ENCODE results near the gene PCGF3.
"Not testable (repeated sequence)": the region's sequence is repeated elsewhere in the genome, so short reads cannot be mapped to it uniquely, and the experiment has no call there.

PCGF3 gene

DNA sequence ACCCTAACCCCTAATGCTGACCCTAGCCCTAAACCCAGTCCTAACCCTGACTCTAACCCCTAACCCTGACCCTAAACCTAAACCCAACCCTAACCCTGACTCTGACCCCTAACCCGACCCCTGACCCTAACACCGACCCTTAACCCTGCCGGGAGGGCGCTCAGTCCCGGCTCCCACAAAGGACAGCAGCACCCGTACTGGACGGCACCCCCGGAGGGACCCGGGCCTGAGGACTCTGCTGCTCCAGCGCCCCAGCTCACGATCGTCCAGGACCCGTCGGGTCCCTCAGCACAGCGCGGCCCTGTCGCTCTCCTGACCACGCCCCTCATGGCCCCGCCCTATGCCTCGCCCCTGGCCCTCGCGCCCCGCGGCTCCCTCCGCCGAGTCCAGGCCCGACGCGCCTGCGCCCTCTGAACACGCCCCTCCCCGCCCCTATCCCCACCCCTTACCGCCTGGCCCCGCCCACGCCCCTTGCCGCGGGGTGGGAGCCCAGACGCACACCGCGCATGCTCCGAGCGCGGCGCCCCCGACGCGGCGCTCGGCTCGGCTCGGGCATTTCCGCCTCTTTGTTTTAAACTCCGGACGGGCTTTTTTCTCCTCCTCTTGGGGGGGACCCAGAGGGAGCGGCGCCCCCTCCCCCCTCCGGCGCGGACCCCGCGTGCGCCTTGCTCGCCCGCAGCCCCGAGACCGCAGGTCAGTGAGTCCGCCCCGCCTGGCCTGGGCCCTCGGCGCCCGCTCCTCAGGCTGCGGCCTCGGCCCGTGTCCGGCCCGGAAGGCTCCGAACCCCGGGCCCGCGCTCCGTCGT is at the start of gene PCGF3:
PCGF3 (plus strand) TSS at position 555 of the 805 bp plus-strand sequence. CDS start 27,849 bp downstream, outside the sequence.
- no peak for FAIRE-seq

- FAIRE-seq, result no peak
Observed at GRCh38 chr4:656436-657337, 48.9 kb upstream of the PCGF3 start.

DNA sequence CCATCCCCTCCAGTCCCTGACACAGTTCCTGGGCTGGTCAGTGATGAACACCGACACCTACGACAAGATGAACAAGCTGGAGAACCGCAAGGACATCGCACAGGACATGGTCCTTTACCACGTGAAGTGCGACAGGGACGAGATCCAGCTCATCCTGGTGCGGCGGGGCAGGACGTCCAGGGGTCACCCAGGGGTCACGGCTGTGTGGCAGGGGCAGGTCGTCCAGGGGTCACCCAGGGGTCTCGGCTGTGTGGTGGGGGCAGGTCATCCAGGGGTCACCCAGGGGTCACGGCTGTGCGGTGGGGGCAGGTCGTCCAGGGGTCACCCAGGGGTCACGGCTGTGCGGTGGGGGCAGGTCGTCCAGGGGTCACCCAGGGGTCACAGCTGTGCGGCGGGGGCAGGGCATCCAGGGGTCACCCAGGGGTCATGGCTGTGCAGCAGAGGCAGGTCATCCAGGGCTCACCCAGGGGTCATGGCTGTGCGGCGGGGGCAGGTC is 48.2 kb upstream of the PCGF3 start:
- FAIRE-seq, result no peak

DNA sequence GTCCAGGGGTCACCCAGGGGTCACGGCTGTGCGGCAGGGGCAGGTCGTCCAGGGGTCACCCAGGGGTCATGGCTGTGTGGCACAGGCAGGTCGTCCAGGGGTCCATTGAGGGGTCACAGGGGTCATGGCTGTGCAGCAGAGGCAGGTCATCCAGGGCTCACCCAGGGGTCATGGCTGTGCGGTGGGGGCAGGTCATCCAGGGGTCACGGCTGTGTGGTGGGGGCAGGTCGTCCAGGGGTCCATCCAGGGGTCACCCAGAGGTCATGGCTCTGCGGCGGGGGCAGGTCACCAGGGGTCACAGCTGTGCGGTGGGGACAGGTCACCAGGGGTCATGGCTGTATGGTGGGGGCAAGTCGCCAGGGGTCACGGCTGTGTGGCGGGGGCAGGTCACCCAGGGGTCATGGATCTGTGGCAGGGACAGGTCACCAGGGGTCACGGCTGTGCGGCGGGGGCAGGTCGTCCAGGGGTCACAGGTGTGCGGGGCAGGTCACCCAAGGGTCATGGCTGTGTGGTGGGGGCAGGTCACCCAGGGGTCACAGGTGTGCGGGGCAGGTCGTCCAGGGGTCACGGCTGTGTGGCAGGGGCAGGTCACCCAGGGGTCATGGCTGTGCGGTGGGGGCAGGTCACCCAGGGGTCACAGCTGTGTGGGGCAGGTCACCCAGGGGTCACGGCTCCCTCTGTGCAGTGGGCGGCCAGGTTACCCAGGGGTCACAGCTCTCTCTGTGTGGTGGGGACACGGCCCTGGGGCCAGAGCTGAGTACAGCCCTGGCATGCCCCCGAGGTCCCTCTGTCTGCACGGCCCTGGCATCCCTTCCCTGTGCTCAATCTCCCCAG is 47.6 kb upstream of the PCGF3 start:
- no peak for FAIRE-seq

DNA sequence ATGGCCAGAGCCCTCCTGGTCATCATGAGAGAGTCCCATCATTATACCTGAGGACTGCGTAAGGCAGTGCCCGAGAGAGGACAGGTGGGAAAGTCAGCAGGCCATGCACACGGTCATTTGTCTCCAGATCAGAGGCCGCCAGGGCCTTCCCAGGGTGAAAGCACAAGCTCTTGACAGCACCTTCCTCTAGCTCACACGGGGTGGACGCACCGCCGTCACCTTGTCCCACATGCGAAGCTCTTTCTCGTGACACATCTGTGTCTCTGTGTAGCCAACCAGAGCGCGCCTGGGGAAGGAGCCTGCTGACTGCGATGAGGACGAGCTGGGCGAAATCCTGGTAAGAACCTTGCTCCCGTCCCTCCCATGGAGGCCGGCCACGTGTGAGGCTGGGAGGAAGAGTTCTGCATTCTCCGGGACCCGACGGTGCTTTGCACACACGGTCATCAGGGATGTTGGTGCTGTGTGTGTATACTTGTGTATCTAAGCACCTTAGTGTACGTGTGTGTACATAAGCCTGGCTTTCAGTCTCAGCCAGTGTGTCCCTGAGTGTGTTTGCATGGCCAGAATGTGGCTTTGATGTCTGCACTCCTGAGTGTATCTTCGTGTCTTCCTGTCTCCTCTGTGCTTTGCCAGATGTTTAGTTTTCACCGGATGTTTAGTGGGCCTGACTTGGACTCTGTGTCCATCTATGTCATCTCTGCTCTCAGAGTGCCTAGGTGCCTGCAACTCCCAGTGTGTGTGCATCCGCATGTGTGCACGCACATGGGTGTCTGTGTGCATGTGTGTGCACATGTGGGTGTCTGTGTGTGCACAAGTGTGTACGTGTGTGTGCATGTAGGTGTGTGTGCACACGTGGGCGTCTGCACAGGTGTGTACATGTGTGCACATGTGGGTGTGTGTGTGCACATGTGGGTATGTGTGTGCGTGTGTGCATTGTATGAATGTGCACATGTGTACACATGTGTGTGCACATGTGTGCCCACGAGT is 46.7 kb upstream of the PCGF3 start:
- no peak for FAIRE-seq

DNA sequence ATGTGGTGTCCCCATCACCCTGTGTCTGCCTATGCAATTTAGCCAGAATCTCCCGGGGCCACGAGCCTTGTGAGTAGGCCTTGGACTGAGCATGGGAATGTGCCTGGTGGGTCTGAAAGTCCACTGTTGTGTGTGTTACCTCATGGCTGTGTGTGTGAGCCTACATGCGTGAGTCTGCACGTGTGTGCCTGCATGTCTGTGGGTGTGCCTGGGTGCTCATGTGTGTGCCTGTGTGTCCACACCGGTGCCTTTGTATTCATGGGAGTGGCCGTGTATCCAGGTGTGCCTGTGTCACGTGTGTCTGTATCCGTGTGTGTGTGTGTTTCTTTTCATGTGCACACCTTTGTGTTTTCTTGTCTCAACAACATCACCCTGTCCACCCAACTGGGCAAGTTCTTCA is 45.8 kb upstream of the PCGF3 start:
- FAIRE-seq, result no peak

DNA sequence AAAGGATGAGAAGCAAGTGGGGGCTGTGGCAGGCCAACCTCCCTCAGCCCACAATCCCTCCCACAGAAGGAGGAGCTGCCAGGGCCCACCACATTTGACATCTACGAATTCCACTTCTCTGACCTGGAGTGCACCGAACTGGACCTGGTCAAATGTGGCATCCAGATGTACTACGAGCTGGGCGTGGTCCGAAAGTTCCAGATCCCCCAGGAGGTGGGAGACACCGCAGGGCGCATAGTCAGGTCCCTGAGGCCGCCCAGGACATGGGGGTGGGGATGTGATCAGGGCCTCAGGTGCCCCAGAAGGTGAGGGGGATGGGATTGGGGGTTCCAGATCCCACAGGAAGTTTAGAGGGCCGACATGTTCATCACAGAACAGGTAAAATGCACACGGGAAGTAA is 45.2 kb upstream of the PCGF3 start:
- no peak for FAIRE-seq

DNA sequence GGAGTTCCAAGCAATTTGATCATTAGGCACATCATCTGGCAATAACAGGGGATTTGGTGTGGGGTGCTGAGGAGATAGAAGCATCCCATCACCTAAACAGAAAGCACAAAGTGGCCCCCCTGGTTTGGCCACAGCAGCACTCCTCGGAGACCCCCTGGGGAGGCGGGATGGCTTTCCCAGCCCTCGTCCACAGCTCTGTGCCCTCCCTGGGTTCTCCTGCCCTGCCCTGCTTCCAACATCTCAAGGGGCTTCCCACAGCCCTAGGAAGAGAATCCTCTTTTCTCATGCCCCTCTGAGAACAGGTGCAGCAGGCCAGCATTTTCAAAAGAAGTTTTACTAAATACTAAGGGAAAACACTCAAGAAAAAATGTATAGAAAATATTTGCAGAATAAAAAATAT is 44.4 kb upstream of the PCGF3 start:
- no peak for FAIRE-seq

DNA sequence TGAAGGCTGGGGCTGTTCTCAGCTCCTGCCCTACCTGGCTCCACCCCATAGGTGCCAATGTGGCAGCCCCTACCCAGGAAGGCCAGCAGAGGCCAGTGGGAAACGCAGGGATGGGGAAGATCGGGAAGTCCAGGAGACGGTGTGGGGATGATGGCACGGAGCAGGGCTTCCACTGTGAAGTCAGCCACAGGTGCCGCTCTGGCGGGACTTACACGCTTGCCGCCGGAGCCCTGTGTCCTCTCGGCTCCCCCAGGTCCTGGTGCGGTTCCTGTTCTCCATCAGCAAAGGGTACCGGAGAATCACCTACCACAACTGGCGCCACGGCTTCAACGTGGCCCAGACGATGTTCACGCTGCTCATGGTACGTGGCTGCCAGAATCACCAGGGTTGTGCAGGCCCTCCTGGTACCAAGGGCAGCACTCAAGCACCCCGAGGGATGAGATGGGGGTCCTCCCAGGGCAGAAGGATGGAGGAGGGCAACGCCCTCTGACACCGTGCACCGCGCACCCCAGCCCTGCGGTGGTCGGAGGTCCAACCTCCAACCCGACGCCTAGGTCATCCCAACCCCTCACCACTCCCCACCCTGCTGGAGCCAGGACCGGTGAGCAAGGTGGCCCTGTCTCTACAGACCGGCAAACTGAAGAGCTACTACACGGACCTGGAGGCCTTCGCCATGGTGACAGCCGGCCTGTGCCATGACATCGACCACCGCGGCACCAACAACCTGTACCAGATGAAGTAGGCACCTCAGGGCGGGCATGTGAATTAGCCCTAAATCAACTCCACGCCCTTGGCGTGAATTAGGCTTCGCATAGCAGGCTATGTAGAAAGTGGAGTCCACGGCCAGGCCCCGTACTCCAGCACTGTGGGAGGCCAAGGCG is 43.5 kb upstream of the PCGF3 start:
- no peak for FAIRE-seq

GRCh38 chr4:663046-663437 is 42.6 kb upstream of the PCGF3 start:
- no peak for FAIRE-seq

DNA sequence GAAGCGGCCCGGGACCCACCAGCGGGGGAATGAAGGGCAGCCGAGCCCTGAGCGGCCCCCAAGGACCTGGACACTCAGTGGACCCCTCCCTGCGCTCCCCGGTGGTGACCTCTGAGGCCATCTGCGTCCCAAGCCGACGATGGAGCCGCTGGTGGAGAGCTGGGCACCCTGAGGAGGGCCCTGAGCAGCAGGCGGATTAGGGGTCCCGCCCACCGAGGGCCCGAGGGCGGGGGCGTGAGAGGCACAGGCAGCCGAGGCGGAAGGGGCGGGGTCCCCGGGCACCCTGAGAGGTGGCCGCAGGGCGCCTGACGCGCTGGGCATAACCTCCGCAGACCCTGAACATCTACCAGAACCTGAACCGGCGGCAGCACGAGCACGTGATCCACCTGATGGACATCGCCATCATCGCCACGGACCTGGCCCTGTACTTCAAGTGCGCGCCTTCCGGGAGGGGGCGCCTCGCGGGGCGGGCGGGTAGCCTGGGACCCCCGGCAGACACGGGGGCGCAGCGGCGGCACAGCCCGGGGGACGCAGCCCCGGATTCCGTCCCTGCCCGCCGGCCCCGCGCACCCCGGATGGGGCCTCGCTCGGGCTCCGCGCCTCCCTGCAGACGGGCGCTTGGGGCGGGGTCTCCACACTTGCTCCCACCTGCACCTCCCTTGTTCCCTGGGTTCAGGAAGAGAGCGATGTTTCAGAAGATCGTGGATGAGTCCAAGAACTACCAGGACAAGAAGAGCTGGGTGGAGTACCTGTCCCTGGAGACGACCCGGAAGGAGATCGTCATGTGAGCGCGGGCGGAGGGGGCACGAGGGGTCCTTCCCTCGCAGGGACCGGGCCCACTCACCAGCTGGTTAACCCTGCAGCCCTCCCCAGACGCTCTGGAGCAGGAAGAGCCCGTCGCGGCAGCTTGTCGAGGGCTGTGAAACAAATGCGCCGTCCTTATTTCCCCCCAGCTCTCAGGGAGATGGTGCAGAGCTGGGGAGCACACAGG is 41.9 kb upstream of the PCGF3 start:
- no peak for FAIRE-seq

DNA sequence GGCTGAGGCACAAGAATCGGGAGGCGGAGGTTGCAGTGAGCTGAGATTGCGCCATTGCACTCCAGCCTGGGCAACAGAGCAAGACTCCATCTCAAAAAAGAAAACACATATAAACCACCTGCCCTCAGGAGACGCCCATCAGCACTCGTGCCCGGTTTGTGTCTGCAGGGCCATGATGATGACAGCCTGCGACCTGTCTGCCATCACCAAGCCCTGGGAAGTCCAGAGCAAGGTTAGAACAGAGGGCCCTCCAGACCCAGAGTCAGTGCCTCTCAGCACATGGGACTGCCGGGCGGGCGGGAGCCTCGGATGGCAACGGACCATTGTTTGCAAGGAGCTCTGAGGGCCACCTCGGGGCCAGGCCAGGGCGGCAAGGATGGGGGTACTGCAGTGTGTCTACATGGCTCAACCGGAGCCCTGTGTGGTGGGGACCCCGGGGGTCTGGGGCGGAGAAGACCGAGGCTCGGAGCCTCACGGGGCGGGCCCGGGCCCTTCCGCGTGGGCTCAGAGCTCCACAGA is 40.9 kb upstream of the PCGF3 start:
- FAIRE-seq, result no peak

DNA sequence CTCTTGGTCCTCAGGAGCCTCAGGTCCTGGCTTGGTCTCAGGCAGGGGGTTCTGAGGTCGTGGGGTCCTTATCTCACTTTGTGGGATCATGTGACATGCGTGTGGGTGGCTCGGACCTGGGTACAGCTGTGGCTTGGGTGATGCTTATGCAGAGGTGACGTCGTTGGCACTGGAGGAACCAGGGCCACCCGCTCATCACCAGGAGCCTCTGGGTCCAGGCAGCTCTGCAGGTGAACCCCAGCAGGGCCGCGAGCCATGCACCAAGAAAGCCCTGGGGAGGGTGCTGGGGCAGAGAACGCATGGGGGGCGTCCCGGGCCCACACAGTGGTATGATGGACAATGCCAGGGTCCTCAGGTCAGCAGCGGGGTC is 40.3 kb upstream of the PCGF3 start:
- no peak for FAIRE-seq

DNA sequence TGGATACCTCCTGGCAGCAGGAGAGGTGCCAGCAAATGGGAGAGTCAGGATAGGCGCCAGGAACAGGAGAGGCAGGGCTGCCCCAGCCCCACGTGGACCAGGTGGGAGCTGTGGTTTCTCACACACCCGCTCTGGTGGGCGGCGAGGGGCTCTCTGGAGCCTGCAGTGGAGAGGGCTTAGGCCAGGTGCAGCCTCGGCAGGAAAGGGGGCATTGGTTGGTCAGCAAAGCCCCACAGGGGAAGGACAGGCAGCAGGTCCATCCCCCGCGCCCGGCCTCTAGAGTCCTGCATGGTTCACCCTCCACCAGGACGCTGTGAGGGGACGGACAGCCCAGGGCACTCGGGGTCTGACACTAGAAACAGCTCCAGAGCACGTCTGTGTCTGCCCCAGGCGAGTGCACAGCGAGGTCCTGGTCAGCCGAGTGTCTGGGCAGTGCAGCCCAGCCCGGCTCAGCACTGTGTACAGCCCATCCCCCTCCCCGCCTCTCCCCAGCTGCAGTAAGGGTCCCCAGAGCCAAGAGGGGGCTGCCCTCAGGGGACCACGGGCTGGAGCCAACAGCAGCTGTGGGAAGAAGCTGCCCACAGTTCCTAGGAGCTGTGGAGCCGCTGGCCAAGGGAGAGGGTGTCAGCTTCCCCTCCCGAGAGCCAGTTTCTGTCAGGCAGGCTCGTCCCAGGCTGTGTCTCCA is 39.7 kb upstream of the PCGF3 start:
- FAIRE-seq, result no peak

GRCh38 chr4:666436-666810 is 39.2 kb upstream of the PCGF3 start:
- no peak for FAIRE-seq

DNA sequence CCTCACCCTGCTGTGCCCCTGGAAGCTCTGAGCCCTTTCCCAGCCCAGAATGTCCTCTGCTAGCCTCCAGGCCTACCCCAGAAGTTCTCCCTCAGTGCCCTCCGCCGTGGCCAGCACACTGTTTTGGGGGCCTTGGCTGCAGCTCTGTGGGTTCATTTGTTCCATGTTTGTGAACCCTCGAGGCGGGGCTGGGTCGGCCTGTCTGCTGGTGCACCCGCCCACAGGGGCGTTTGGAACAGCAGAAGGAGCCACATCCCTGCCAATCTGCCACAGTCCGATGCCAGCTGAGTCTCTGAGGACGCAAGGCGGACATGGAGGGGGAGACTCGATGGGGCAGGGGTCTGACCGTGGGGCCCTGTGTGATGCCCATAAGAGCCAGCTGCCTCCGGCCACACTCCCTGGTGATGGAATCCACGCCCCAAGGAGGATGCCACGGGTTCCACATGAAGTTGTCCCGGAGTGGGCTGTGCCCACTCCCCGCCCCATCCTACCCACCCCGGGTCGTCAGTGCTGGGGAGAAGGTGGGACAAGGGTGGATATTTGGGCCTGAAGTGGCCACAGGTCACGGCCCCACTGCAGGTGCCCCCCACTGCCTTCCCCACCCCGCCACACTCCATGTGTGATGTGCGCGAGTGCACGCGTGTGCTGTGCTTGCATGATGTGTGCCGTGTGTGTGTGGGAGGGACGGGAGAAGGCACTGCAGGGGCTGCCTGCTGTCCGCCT is 38.6 kb upstream of the PCGF3 start:
- no peak for FAIRE-seq

DNA sequence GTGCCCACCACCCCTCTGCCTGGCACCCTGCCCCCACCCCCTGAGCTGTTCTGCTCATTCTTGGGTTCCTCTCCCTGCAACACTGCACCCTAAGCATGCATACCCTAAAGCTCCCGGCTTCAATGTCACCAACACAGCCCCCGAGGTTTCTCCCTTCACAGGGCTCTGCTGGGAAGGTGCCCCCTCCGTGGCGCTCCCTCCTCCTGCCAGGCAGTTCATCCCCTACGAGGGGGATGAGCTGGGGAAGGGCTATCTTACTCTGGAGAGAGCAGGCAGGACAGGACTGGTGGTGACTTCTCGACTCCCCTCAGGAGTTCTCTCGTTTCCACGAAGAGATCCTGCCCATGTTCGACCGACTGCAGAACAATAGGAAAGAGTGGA is 38.1 kb upstream of the PCGF3 start:
- FAIRE-seq, result no peak

- not testable (repeated sequence) for FAIRE-seq
Observed at GRCh38 chr4:668219-668618, 37.4 kb upstream of the PCGF3 start.
